ENCODE results near the gene INTS3.
"Not testable (repeated sequence)": the region's sequence is repeated elsewhere in the genome, so short reads cannot be mapped to it uniquely, and the experiment has no call there.

DNA sequence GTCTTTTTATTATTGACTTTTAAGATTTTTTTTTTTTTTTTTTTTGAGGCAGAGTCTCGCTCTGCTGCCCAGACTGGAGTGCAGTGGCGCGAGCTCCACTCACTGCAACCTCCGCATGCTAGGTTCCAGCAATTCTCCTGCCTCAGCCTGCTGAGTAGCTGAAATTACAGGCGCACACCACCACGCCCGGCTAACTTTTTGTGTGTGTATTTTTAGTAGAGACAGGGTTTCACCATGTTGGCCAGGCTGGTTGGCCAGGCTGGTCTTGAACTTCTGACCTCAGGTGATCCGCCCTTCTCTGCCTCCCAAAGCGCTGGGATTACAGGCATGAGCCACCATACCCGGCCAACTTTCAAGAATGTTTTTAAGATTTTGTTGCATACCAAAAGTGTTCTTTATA lies 38.8 kb downstream of the INTS3 start:
- not testable (repeated sequence) for TF ChIP-seq CTCF, POLR2AphosphoS5, EP300 (IDR thresholded peaks at IDR 0.05)

All from gastroesophageal sphincter (tissue), 3 donors.